Measurements from ENCODE around the gene C3orf62.
"Not testable (repeated sequence)": the region's sequence is repeated elsewhere in the genome, so short reads cannot be mapped to it uniquely, and the experiment has no call there.

C3orf62 gene

DNA sequence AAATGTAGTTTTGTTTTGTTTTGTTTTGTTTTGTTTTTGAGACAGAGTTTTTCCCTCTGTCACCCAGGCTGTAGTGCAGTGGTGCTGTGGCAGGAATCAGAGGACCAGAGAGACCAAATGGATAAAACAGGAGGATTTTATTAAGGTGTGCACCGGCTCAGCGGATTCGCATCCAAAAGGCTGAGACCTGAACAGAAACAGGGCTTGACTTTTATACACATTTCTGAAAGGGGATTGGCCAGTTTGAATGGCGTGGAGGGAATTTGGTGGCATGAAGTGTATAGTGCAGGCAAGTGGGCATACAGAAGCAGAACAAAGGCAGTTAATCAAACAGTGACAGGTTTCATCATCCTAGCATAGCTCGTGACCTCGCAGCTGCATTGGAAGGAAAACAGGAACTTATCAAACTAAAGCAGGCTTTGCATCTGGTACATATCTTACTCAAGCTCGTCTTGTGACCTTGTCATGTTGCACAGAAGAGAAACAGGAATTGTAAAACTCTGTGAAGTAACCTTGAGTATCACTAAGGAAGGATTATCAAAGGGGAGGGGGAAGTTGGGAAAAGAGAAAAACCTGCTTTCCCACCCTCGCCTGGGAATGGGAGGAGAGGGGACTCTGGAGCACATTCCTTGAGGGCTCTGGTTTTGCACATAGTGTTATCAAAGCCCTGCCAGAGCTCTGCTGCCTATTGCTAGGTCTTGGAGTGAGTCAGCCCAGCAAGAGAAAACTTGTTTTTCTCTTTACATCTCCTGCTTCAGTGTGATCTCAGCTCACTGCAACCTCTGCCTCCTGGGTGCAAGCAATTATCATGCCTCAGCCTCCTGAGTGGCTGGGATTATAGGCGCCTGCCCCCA, 38.5 kb downstream of the C3orf62 start:
- FAIRE-seq (peak; percentile 97), DNase-seq (ENCODE audit: insufficient read length) (no peak)
- TF ChIP-seq POLR2A (IDR thresholded peaks at IDR 0.05; ENCODE audit: low read depth, low read length): no peak
- peak; percentile 60 for TF ChIP-seq POLR2AphosphoS5 (IDR thresholded peaks at IDR 0.05; ENCODE audit: low read depth, low read length)

DNA sequence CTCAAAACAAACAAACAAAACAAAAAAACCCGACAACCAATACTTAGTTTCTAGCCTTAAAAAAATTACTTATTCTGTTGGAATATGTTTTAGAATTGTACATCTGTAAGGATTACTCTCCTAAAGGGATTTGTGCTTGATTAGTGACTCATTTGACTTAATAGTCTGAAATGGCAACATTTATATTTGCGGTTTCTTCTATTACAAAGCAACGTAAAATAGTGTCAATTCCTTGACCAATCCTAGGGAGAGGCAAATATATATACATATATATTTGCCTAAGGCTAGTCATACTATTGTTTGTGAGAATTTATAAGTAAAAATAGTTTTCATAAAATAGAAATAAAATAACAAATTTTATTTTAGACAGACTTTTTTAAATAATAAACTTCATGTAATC, 39.7 kb downstream of the C3orf62 start:
- FAIRE-seq: no peak
- no peak for DNase-seq (ENCODE audit: insufficient read length)
- TF ChIP-seq TAF1 (IDR thresholded peaks at IDR 0.05; ENCODE audit: borderline replicate concordance, low read depth, low read length): no peak
- TF ChIP-seq POLR2A (IDR thresholded peaks at IDR 0.05; ENCODE audit: low read depth, low read length): no peak
- no peak for TF ChIP-seq POLR2AphosphoS5 (IDR thresholded peaks at IDR 0.05; ENCODE audit: low read depth, low read length)

DNA sequence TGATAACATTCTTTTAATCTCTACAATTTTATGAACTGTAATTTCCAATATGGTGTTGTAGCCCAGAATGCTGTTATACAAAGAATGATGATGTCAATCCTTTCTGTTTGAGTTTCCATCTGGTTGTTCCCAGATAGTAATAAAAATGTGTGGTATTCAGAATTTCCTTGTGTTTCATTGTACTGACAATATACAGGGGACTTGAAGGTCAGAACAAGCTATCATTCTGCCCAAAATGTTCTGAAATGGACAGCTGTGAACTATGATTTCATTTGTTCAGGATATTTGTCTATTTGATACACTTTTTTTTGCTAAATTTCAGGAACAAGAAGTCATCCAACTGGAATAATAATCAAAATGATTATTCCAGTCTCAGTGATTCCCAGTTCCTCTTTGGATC, 40.8 kb downstream of the C3orf62 start:
- TF ChIP-seq POLR2A (IDR thresholded peaks at IDR 0.05; ENCODE audit: low read depth, low read length) (no peak), POLR2AphosphoS5 (IDR thresholded peaks at IDR 0.05; ENCODE audit: low read depth, low read length) (no peak), TAF1 (IDR thresholded peaks at IDR 0.05; ENCODE audit: borderline replicate concordance, low read depth, low read length) (no peak)
- DNase-seq (ENCODE audit: insufficient read length) (no peak), FAIRE-seq (no peak)

DNA sequence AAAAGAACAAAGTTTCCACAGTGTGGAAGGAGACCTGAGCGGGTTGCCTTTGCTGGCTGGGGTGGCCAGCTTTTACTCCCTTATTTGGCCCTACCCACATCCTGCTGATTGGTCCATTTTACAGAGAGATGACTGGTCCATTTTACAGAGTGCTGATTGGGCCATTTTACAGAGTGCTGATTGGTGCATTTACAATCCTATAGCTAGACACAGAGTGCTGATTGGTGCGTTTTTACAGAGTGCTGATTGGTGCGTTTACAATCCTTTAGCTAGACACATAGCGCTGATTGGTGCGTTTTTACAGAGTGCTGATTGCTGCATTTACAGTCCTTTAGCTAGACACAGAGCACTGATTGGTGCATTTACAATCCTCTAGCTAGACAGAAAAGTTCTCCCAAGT, 48.2 kb downstream of the C3orf62 start:
- DNase-seq (ENCODE audit: insufficient read length); FAIRE-seq: not testable (repeated sequence)

DNA sequence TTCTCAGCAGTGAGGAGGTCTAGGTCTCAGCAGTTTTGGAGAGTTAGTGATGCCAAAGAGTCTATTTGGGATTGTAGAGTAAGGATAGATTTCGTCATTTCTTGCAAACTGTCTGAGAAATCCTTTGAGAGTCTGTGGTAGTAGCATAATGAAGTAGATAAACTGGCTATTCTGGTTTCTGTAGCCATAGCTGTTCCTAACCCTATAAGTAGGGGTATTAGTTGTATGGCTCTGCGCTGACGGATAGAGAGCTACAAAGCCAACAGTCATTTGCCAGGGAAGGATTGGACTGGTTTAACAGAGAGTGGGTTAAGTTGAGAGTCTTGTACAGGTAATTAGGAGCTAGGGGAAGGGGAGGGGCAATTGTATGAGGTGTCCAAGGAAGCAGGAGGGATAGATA, 55.0 kb downstream of the C3orf62 start:
- FAIRE-seq (no peak), DNase-seq (ENCODE audit: insufficient read length) (no peak)
- TF ChIP-seq POLR2A (IDR thresholded peaks at IDR 0.05; ENCODE audit: low read depth, low read length) (no peak), POLR2AphosphoS5 (IDR thresholded peaks at IDR 0.05; ENCODE audit: low read depth, low read length) (no peak), TAF1 (IDR thresholded peaks at IDR 0.05; ENCODE audit: borderline replicate concordance, low read depth, low read length) (no peak)

DNA sequence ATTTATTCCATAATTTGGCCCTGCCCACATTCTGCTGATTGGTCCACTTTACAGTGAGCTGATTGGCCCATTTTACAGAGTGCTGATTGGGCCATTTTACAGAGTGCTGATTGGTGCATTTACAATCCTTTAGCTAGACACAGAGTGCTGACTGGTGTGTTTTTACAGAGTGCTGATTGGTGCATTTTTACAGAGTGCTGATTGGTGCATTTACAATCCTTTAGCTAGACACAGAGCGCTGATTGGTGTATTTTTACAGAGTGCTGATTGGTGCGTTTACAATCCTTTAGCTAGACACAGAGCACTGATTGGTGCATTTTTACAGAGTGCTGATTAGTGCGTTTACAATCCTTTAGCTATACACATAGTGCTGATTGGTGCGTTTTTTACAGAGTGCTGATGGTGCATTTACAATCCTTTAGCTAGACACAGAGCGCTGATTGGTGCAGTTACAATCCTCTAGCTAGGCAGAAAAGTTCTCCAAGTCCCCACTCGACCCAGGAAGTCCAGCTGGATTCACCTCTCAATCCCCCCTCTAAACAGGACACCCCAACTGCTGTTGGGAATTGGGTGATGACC, 56.0 kb downstream of the C3orf62 start:
- not testable (repeated sequence) for DNase-seq (ENCODE audit: insufficient read length)

DNA sequence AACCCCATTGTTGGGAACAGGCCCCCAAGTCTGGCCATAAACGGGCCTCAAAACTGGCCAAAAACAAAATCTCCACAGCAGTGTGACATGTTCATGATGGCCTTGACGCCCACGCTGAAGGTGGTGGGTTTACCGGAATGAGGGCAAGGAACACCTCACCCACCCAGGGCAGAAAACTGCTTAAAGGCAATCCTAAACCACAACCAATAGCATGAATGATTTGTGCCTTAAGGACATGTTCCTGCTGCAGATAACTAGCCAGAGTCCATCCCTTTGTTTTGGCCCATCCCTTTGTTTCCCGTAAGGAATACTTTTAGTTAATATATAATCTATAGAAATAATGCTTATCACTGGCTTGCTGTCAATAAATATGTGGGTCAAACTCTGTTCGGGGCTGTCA, 57.9 kb downstream of the C3orf62 start:
- TF ChIP-seq TAF1 (IDR thresholded peaks at IDR 0.05; ENCODE audit: borderline replicate concordance, low read depth, low read length): no peak
- no peak for TF ChIP-seq POLR2AphosphoS5 (IDR thresholded peaks at IDR 0.05; ENCODE audit: low read depth, low read length)
- no peak for TF ChIP-seq POLR2A (IDR thresholded peaks at IDR 0.05; ENCODE audit: low read depth, low read length)
- DNase-seq (ENCODE audit: insufficient read length) (no peak), FAIRE-seq (no peak)

More for the DNA sequence above, 56.0 kb downstream of the C3orf62 start:
- FAIRE-seq: not testable (repeated sequence)
